GM12892 (cell line): ENCODE data around the gene IRF6.

ENCODE experiments used
- POLR2A ChIP-seq: IDR thresholded peaks from 2 replicates; pipeline ENCODE4 v1.6.1; 2011; ENCODE audit warnings: low read depth, low read length, control low read depth
- POLR2AphosphoS5 ChIP-seq: IDR thresholded peaks from 2 replicates; pipeline ENCODE4 v1.6.1; 2011; ENCODE audit warnings: low read depth, low read length, control low read depth
- TAF1 ChIP-seq: IDR thresholded peaks from 2 replicates; pipeline ENCODE4 v1.6.1; 2011; ENCODE audit warnings: low read depth, mild to moderate bottlenecking, control low read depth, low read length, borderline replicate concordance

GRCh38 chr1:209802780-209803152 is 3.2 kb downstream of the IRF6 start:
- TF ChIP-seq POLR2A (no peak), POLR2AphosphoS5 (no peak), TAF1 (no peak)
